RCC 7860 (cell line): ENCODE results near the gene DPH2.

ENCODE experiments used
- DNase-seq: peaks from one replicate; pipeline ENCODE4 v3.0.0-alpha.2; 2015; ENCODE audit warnings: low spot score
- FAIRE-seq: peaks from 2 replicates; lab custom pipeline; 2012; peaks lifted over from hg19 to GRCh38; lab: Jason Lieb, UNC

Gene DPH2

GRCh38 chr1:44021581-44022321 lies 51.9 kb downstream of the DPH2 start:
- DNase-seq (no peak), FAIRE-seq (no peak)
